B cell (primary cell): ENCODE data around the gene OR51S1. TPM values are rescaled to one million over a fixed set of nuclear protein-coding genes. Genes with fewer than 3 reads are reported as not detected.

Source experiments
- ATAC-seq: fragments of 200-7000 bp; cut with Tn5 transposase; one replicate; pipeline ENCODE4 v1.10.0; 2021; ENCODE audit warnings: low read depth, mild to moderate bottlenecking, moderate number of reproducible peaks, moderate library complexity
- CTCF ChIA-PET: fragments of 350-600 bp; sonication (Branson Sonifier 250); formaldehyde crosslinking; loops from one replicate; lab custom pipeline; 2021; ENCODE audit warnings: antibody characterized with exemption, inconsistent platforms; lab: Charles Lee
- POLR2A ChIA-PET: fragments of 350-600 bp; sonication (Branson Sonifier 250); formaldehyde crosslinking; loops from one replicate; lab custom pipeline; 2021; ENCODE audit warnings: antibody characterized with exemption; lab: Charles Lee
- DNase-seq: peaks from one replicate; pipeline ENCODE4 v3.0.0; 2013
- H2AFZ ChIP-seq: 2 replicates; pipeline ENCODE4 v1.6.1; 2012; ENCODE audit warnings: mild to moderate bottlenecking, low read depth, low read length; ENCODE audit not compliant: insufficient read depth, poor library complexity, severe bottlenecking
- H3K27ac ChIP-seq, 2 donors: 1 replicate in 1 of 2; 2 replicates in 1 of 2; pipeline ENCODE4 v1.5.1; 2012 to 2013; ENCODE audit warnings: low read length in 2 of 2, mild to moderate bottlenecking in 2 of 2, moderate library complexity in 1 of 2
- H3K27me3 ChIP-seq, 4 experiments: fragments of 200-600 bp in 1 of 4; sonication (generic) in 1 of 4; replicated peaks in 1 of 4; 1 replicate in 2 of 4; 2 replicates in 2 of 4; pipeline versions ENCODE4 v1.6.1 to v1.7.0; 2013 to 2016; ENCODE audit warnings: low read length in 3 of 4, mild to moderate bottlenecking in 2 of 4, mixed read lengths in 1 of 4, moderate library complexity in 1 of 4; ENCODE audit not compliant: insufficient read depth in 4 of 4, control insufficient read depth in 3 of 4; ENCODE audit errors: control extremely low read depth in 1 of 4
- H3K36me3 ChIP-seq, 2 experiments: replicated peaks in 1 of 2; 1 replicate in 1 of 2; 2 replicates in 1 of 2; pipeline versions ENCODE4 v1.6.1 to v1.7.1; 2013; ENCODE audit warnings: low read length in 1 of 2; ENCODE audit not compliant: insufficient read depth in 2 of 2, control insufficient read depth in 1 of 2; ENCODE audit errors: control extremely low read depth in 1 of 2, extremely low read depth in 1 of 2
- H3K4me1 ChIP-seq, 2 donors: fragments of 200-600 bp in 1 of 2; sonication (generic) in 1 of 2; 1 replicate in 1 of 2; 2 replicates in 1 of 2; pipeline versions ENCODE4 v1.5.1 to v1.6.1; 2013 to 2017; ENCODE audit warnings: low read length in 2 of 2; ENCODE audit not compliant: control insufficient read depth in 2 of 2, insufficient read depth in 2 of 2
- H3K4me2 ChIP-seq: replicated peaks from 2 replicates; pipeline ENCODE3; 2012; ENCODE audit warnings: mild to moderate bottlenecking, low read depth, low read length; ENCODE audit not compliant: poor library complexity, severe bottlenecking
- H3K4me3 ChIP-seq, 5 experiments: fragments of 200-600 bp in 1 of 5; sonication (generic) in 1 of 5; 1 replicate in 3 of 5; 2 replicates in 2 of 5; pipeline versions ENCODE4 v1.5.1 to v1.7.0; 2011 to 2016; ENCODE audit warnings: low read length in 4 of 5, mild to moderate bottlenecking in 4 of 5, low read depth in 2 of 5, control low read depth in 1 of 5, moderate library complexity in 1 of 5; ENCODE audit not compliant: insufficient read depth in 1 of 5; ENCODE audit errors: control extremely low read depth in 1 of 5, extremely low read depth in 1 of 5
- H3K79me2 ChIP-seq: fragments of 200-600 bp; sonication (generic); one replicate; pipeline ENCODE4 v1.6.0; 2016; ENCODE audit warnings: low read length; ENCODE audit not compliant: control insufficient read depth, insufficient read depth
- H3K9ac ChIP-seq: fragments of 200-600 bp; sonication (generic); 2 replicates; pipeline ENCODE4 v1.6.1; 2017; ENCODE audit warnings: mild to moderate bottlenecking, low read length, moderate library complexity
- H3K9me3 ChIP-seq, 3 donors: one replicate each; pipeline versions ENCODE4 v1.6.1 to v1.7.1; 2013; ENCODE audit warnings: low read length in 2 of 3; ENCODE audit not compliant: control insufficient read depth in 2 of 3, insufficient read depth in 1 of 3; ENCODE audit errors: control extremely low read depth in 1 of 3
- H4K20me1 ChIP-seq: 2 replicates; pipeline ENCODE4 v1.6.0; 2012; ENCODE audit warnings: mild to moderate bottlenecking, low read length; ENCODE audit not compliant: insufficient read depth, control insufficient read depth, poor library complexity, severe bottlenecking
- H3K27ac Mint-ChIP-seq: one replicate; pipeline ENCODE4 v1.8.0; 2021; ENCODE audit warnings: mixed read lengths
- H3K27me3 Mint-ChIP-seq: one replicate; pipeline ENCODE4 v1.8.0; 2021; ENCODE audit warnings: mixed read lengths
- H3K4me1 Mint-ChIP-seq: one replicate; pipeline ENCODE4 v1.8.0; 2021; ENCODE audit warnings: mixed read lengths
- H3K4me3 Mint-ChIP-seq: one replicate; pipeline ENCODE4 v1.8.0; 2021; ENCODE audit warnings: mixed read lengths
- H3K9me3 Mint-ChIP-seq: one replicate; pipeline ENCODE4 v1.8.0; 2022; ENCODE audit warnings: mixed read lengths; ENCODE audit not compliant: insufficient read depth
- EZH2 ChIP-seq: IDR thresholded peaks from 2 replicates; pipeline ENCODE4 v1.6.1; 2012; ENCODE audit warnings: borderline replicate concordance, low read depth, mild to moderate bottlenecking, moderate library complexity, low read length; ENCODE audit not compliant: insufficient read depth, poor library complexity, severe bottlenecking
- WGBS: methylation state at CpG from one replicate; pipeline ENCODE4 v1.1.5; 2013; ENCODE audit warnings: missing lambda C conversion rate; ENCODE audit not compliant: insufficient coverage; 5-methylcytosine and 5-hydroxymethylcytosine counted together
- intact Hi-C: fragments of 100-400 bp; cut with micrococcal nuclease; formaldehyde crosslinking; loops from one replicate; pipeline ENCODE4 v1.10.0; 2022
- polyA plus RNA-seq: library from polyadenylated mRNA; depleted of rRNA; stranded (reverse); fragments of >200 nt; gene quantifications from 2 replicates; pipeline ENCODE4 v1.2.3, GENCODE V29; 2012
- total RNA-seq, 2 donors: library from RNA; stranded (reverse); fragments of 120-200 nt in 1 of 2; gene quantifications; 1 replicate in 1 of 2; 2 replicates in 1 of 2; pipeline versions ENCODE4 v1.2.3 to v1.2.4, GENCODE V29; 2013 to 2022
- TF ChIP-seq, protein P1 (sequence below): fragments of 200-600 bp; IDR thresholded peaks from one replicate; pipeline ENCODE4 v1.8.0; 2022; ENCODE audit warnings: antibody characterized with exemption, mild to moderate bottlenecking

The OR51S1 gene
- total and polyA plus RNA-seq, 2 donors (not counting 1 experiment from before 2014, with no cell fraction given) = not detected

- H3K4me1 ChIP-seq = no peaks in the 10 kb centered on the region
- H3K27ac Mint-ChIP-seq = no peak overlapping the region
- H3K27me3 Mint-ChIP-seq = peaks cover 9% of the 10 kb centered on the region
- H3K9me3 ChIP-seq = no peaks in the 10 kb centered on the region
- H3K27me3 ChIP-seq = peaks cover 0 to 2% (median 0%) of the 10 kb centered on the region in 4 experiments
- ATAC-seq (no peak), DNase-seq (no peak)
- intact Hi-C loops = no loop called here
- no peaks in the 10 kb centered on the region for H3K9me3 Mint-ChIP-seq
- WGBS = 93% methylated on average over 2 of the region's 2 CpGs
- no peak overlapping the region for H3K27ac ChIP-seq
- no peak overlapping the region for H3K9ac ChIP-seq
- ChIA-PET POLR2A (no interaction called here), CTCF (no interaction called here)
- no peak overlapping the region for H3K4me3 Mint-ChIP-seq
- TF ChIP-seq, protein P1, sequence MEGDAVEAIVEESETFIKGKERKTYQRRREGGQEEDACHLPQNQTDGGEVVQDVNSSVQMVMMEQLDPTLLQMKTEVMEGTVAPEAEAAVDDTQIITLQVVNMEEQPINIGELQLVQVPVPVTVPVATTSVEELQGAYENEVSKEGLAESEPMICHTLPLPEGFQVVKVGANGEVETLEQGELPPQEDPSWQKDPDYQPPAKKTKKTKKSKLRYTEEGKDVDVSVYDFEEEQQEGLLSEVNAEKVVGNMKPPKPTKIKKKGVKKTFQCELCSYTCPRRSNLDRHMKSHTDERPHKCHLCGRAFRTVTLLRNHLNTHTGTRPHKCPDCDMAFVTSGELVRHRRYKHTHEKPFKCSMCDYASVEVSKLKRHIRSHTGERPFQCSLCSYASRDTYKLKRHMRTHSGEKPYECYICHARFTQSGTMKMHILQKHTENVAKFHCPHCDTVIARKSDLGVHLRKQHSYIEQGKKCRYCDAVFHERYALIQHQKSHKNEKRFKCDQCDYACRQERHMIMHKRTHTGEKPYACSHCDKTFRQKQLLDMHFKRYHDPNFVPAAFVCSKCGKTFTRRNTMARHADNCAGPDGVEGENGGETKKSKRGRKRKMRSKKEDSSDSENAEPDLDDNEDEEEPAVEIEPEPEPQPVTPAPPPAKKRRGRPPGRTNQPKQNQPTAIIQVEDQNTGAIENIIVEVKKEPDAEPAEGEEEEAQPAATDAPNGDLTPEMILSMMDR = no peak
- TF ChIP-seq EZH2 = no peak
- no peaks in the 10 kb centered on the region for H3K79me2 ChIP-seq
- H4K20me1 ChIP-seq = no peaks in the 10 kb centered on the region
- no peak overlapping the region for H3K4me2 ChIP-seq
- H3K4me3 ChIP-seq = no peak overlapping the region
- no peaks in the 10 kb centered on the region for H3K4me1 Mint-ChIP-seq
- no peak overlapping the region for H2AFZ ChIP-seq
- no peaks in the 10 kb centered on the region for H3K36me3 ChIP-seq
These were observed 41.3 kb upstream of the OR51S1 start for GRCh38 chr11:4890279-4890678.

DNA sequence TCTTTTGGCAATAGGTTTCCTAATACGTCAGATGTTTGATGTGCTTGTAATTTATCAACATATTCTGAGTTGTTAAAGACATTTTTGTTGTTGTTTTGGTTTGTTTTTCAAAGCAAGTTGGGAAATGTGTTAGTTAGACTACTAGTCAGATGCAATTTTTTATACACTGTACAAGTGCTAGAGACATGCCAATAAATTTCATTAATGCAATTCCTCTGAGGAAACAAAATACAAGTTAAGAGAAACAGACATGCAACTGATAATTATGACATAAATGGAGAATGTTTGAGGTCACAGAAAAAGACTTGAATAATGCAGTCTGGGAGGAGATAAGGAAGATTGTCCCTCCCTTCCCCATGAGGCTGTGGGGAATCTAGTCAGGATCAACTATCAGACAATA is 38.6 kb upstream of the OR51S1 start:
- ATAC-seq = no peak
- H3K9ac ChIP-seq = no peak overlapping the region
- no CpG with 5 or more reads among the region's 1 CpG for WGBS
- no peaks in the 10 kb centered on the region for H3K36me3 ChIP-seq
- CTCF ChIA-PET = no interaction called here
- Mint-ChIP-seq H3K4me1 (no peaks in the 10 kb centered on the region), H3K27ac (no peak overlapping the region), H3K27me3 (peaks cover 10% of the 10 kb centered on the region), H3K9me3 (no peaks in the 10 kb centered on the region), H3K4me3 (no peak overlapping the region)
- no peak overlapping the region for H2AFZ ChIP-seq
- no peak for DNase-seq
- H3K4me3 ChIP-seq = no peak overlapping the region
- H4K20me1 ChIP-seq = no peaks in the 10 kb centered on the region
- no peak overlapping the region for H3K4me2 ChIP-seq
- no peak overlapping the region for H3K27ac ChIP-seq
- no peaks in the 10 kb centered on the region for H3K27me3 ChIP-seq
- intact Hi-C loops = no loop called here
- no peaks in the 10 kb centered on the region for H3K9me3 ChIP-seq
- no peaks in the 10 kb centered on the region for H3K4me1 ChIP-seq
- TF ChIP-seq, protein P1 = no peak
- no peak for TF ChIP-seq EZH2
- POLR2A ChIA-PET = no interaction called here
- no peaks in the 10 kb centered on the region for H3K79me2 ChIP-seq
